ENCODE measurements around the gene WLS.

DNA sequence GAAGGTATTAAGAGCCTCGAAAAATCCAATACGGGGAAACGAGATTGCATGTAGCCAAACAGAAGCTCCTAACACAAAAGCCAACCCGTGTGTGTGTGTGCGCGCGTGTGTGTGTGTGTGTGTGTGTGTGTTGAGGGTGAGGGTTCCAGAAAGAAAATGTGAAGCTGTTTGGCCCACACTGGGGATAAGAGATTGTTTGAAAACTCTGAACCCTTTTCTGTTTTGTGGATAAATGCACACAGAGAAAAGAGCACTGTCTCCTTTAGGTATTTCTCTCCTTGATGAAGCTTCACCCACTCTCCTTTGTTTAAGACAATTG, 1.9 kb downstream of the WLS start:
- TF ChIP-seq CTCF (IDR thresholded peaks at IDR 0.05) (no peak), POLR2A (IDR thresholded peaks at IDR 0.05) (no peak), EP300 (IDR thresholded peaks at IDR 0.05) (no peak)

All from tibial nerve (tissue), 4 donors.